Vagina (tissue), 2 donors: ENCODE measurements around the gene DACH2. TPM values are rescaled to one million over a fixed set of nuclear protein-coding genes. Genes with fewer than 3 reads are reported as not detected.

ENCODE experiments used
- DNase-seq, 2 donors: peaks; one replicate each; pipeline ENCODE4 v3.0.0-alpha.2; 2017; ENCODE audit errors: extremely low spot score in 2 of 2
- H3K27ac ChIP-seq: fragments of 200-600 bp; sonication (generic); one replicate; pipeline ENCODE4 v1.5.1; 2019
- H3K27me3 ChIP-seq: fragments of 200-600 bp; sonication (generic); one replicate; pipeline ENCODE4 v1.5.1; 2019
- H3K36me3 ChIP-seq, 2 donors: fragments of 200-600 bp; sonication (generic); one replicate each; pipeline ENCODE4 v1.5.1; 2017 to 2019
- H3K4me1 ChIP-seq: fragments of 200-600 bp; sonication (generic); one replicate; pipeline ENCODE4 v1.5.1; 2019
- H3K4me3 ChIP-seq, 2 donors: fragments of 200-600 bp; sonication (generic); 1 replicate in 1 of 2; 2 replicates in 1 of 2; pipeline ENCODE4 v1.5.1; 2016 to 2019
- H3K9me3 ChIP-seq: fragments of 200-600 bp; sonication (generic); one replicate; pipeline ENCODE4 v1.5.1; 2019
- POLR2A ChIP-seq, 2 donors: fragments of 450-650 bp; IDR thresholded peaks; one replicate each; pipeline ENCODE4 v1.6.1; 2017; ENCODE audit warnings: antibody characterized with exemption in 2 of 2, mild to moderate bottlenecking in 2 of 2, moderate library complexity in 2 of 2
- POLR2AphosphoS5 ChIP-seq, 2 donors: sonication (generic); formaldehyde crosslinking; IDR thresholded peaks; one replicate each; pipeline ENCODE4 v1.9.0; 2017; ENCODE audit warnings: antibody characterized with exemption in 2 of 2, mild to moderate bottlenecking in 2 of 2, low read depth in 1 of 2; ENCODE audit not compliant: insufficient read depth in 1 of 2
- intact Hi-C: fragments of 100-400 bp; cut with DNase I; formaldehyde crosslinking; loops from one replicate; pipeline ENCODE4 v1.15.1; 2023
- total RNA-seq: library from RNA; depleted of rRNA; stranded (reverse); fragments of >200 nt; gene quantifications from one replicate; pipeline ENCODE4 v1.2.3, GENCODE V29; 2016
- TF ChIP-seq, protein P1 (sequence below), 3 experiments: fragments of 450-650 bp in 2 of 3; fragments of 200-600 bp in 1 of 3; sonication (generic) in 1 of 3; IDR thresholded peaks; one replicate each; pipeline ENCODE4 v1.5.1; 2017 to 2019; ENCODE audit warnings: antibody characterized with exemption in 3 of 3, mild to moderate bottlenecking in 2 of 3, moderate library complexity in 2 of 3

DACH2 gene
- total RNA-seq, 1 donor from 2014 or later: not detected

- no peak for DNase-seq
- no peak for TF ChIP-seq POLR2AphosphoS5 (IDR thresholded peaks at IDR 0.05; ENCODE audit: insufficient read depth in 1 of 2, low read depth in 1 of 2)
- TF ChIP-seq, protein P1, sequence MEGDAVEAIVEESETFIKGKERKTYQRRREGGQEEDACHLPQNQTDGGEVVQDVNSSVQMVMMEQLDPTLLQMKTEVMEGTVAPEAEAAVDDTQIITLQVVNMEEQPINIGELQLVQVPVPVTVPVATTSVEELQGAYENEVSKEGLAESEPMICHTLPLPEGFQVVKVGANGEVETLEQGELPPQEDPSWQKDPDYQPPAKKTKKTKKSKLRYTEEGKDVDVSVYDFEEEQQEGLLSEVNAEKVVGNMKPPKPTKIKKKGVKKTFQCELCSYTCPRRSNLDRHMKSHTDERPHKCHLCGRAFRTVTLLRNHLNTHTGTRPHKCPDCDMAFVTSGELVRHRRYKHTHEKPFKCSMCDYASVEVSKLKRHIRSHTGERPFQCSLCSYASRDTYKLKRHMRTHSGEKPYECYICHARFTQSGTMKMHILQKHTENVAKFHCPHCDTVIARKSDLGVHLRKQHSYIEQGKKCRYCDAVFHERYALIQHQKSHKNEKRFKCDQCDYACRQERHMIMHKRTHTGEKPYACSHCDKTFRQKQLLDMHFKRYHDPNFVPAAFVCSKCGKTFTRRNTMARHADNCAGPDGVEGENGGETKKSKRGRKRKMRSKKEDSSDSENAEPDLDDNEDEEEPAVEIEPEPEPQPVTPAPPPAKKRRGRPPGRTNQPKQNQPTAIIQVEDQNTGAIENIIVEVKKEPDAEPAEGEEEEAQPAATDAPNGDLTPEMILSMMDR (IDR thresholded peaks at IDR 0.05): no peak
- TF ChIP-seq POLR2A (IDR thresholded peaks at IDR 0.05): no peak
- Histone ChIP-seq H3K36me3 (no peaks in the 10 kb centered on the region), H3K9me3 (no peaks in the 10 kb centered on the region), H3K27me3 (no peaks in the 10 kb centered on the region), H3K4me1 (no peaks in the 10 kb centered on the region), H3K27ac (no peak overlapping the region), H3K4me3 (no peak overlapping the region)
- intact Hi-C loops: no loop called here
Measured at GRCh38 chrX:86383681-86384540, 235.7 kb downstream of the DACH2 start.

DNA sequence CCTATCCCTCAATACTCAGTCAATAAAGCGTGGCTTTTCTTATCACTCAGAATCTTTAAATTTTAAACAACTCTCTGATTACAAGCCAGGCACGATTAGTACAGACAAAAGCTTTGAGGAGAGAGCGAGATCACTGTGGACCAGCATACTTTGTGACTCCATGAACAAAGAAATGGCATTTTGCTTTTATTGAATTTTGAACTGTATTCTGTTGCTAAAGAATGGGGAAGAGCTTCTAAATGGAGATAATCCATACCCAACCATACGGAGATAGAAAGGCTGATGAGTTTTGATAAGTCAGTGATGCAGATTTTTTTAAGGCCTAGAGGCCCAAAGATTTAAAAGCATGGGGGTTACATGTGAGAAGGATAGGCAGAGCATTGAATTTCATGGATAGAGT lies 259.1 kb downstream of the DACH2 start:
- H3K36me3 ChIP-seq: no peaks in the 10 kb centered on the region
- no peaks in the 10 kb centered on the region for H3K27me3 ChIP-seq
- H3K4me3 ChIP-seq: no peak overlapping the region
- H3K27ac ChIP-seq: no peak overlapping the region
- H3K4me1 ChIP-seq: no peaks in the 10 kb centered on the region
- TF ChIP-seq, protein P1 (IDR thresholded peaks at IDR 0.05): no peak
- no peak for TF ChIP-seq POLR2AphosphoS5 (IDR thresholded peaks at IDR 0.05; ENCODE audit: insufficient read depth in 1 of 2, low read depth in 1 of 2)
- TF ChIP-seq POLR2A (IDR thresholded peaks at IDR 0.05): no peak
- intact Hi-C loops: no loop called here
- no peak for DNase-seq
- H3K9me3 ChIP-seq: no peaks in the 10 kb centered on the region

DNA sequence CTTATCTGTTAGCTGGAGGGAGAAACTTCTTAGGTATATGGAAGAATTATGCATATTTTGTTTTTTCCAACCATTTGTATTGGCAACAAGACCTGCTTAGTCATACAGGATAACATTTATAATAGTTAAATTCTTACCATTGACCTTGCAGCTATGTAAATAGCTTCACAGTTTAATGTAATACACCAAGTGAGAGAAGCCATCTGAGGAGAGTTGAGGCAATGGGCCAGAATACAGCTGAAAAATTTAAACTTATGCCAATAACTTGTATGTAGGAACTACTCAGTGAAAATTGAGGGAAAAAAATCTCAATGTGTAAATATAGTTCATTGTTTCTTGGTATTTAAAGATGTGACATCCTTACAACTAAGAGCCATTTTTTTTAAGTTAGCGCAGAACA lies 273.5 kb downstream of the DACH2 start:
- no peaks in the 10 kb centered on the region for H3K9me3 ChIP-seq
- no peak overlapping the region for H3K4me3 ChIP-seq
- intact Hi-C loops: no loop called here
- H3K27me3 ChIP-seq: no peaks in the 10 kb centered on the region
- H3K36me3 ChIP-seq: no peaks in the 10 kb centered on the region
- DNase-seq: no peak
- H3K27ac ChIP-seq: no peak overlapping the region
- H3K4me1 ChIP-seq: no peaks in the 10 kb centered on the region
- TF ChIP-seq POLR2AphosphoS5 (IDR thresholded peaks at IDR 0.05; ENCODE audit: insufficient read depth in 1 of 2, low read depth in 1 of 2): no peak
- TF ChIP-seq POLR2A (IDR thresholded peaks at IDR 0.05): no peak
- TF ChIP-seq, protein P1 (IDR thresholded peaks at IDR 0.05): no peak

- H3K9me3 ChIP-seq: no peaks in the 10 kb centered on the region
- TF ChIP-seq POLR2A (IDR thresholded peaks at IDR 0.05) (no peak), POLR2AphosphoS5 (IDR thresholded peaks at IDR 0.05; ENCODE audit: insufficient read depth in 1 of 2, low read depth in 1 of 2) (no peak)
- TF ChIP-seq, protein P1 (IDR thresholded peaks at IDR 0.05): no peak
- no peaks in the 10 kb centered on the region for H3K36me3 ChIP-seq
- H3K27me3 ChIP-seq: no peaks in the 10 kb centered on the region
- H3K4me3 ChIP-seq: no peak overlapping the region
- intact Hi-C loops: no loop called here
- H3K4me1 ChIP-seq: no peaks in the 10 kb centered on the region
- H3K27ac ChIP-seq: no peak overlapping the region
- no peak for DNase-seq
Measured at GRCh38 chrX:86436116-86436515, 287.9 kb downstream of the DACH2 start.

DNA sequence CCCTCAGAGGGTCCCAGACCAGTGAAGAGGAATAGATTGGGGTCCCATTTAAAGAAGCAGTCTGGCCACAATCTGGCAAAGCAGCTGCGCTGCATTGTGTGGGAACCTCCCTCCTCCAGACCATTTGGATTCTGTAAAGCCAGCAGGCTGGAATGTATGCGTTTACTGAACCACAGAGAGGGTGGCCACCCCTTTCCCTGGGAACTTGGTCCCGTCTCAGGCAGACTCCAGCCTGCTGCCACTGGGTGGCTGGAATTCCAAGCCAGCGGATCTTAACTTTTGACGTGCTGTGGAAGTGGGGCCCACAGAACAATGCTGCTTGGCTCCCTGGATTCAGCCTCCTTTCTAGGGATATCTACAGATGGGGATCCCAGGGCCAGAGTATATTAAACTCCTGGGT lies 307.2 kb downstream of the DACH2 start:
- no peaks in the 10 kb centered on the region for H3K4me1 ChIP-seq
- DNase-seq: no peak
- no peaks in the 10 kb centered on the region for H3K36me3 ChIP-seq
- H3K27ac ChIP-seq: no peak overlapping the region
- no peak overlapping the region for H3K4me3 ChIP-seq
- intact Hi-C loops: no loop called here
- no peaks in the 10 kb centered on the region for H3K9me3 ChIP-seq
- TF ChIP-seq POLR2AphosphoS5 (IDR thresholded peaks at IDR 0.05; ENCODE audit: insufficient read depth in 1 of 2, low read depth in 1 of 2) (no peak), POLR2A (IDR thresholded peaks at IDR 0.05) (no peak)
- TF ChIP-seq, protein P1 (IDR thresholded peaks at IDR 0.05): no peak
- H3K27me3 ChIP-seq: no peaks in the 10 kb centered on the region
